GM21528 (cell line): ENCODE data around the gene ATXN7L2.
"Not testable (repeated sequence)": the region's sequence is repeated elsewhere in the genome, so short reads cannot be mapped to it uniquely, and the experiment has no call there.

Source experiments
- ATAC-seq: cut with Tn5 transposase; IDR thresholded peaks from one replicate; pipeline ENCODE4 v1.9.1; 2021; ENCODE audit warnings: mild to moderate bottlenecking, moderate library complexity; ENCODE audit not compliant: unreplicated experiment, low FRiP score

The ATXN7L2 gene, protein sequence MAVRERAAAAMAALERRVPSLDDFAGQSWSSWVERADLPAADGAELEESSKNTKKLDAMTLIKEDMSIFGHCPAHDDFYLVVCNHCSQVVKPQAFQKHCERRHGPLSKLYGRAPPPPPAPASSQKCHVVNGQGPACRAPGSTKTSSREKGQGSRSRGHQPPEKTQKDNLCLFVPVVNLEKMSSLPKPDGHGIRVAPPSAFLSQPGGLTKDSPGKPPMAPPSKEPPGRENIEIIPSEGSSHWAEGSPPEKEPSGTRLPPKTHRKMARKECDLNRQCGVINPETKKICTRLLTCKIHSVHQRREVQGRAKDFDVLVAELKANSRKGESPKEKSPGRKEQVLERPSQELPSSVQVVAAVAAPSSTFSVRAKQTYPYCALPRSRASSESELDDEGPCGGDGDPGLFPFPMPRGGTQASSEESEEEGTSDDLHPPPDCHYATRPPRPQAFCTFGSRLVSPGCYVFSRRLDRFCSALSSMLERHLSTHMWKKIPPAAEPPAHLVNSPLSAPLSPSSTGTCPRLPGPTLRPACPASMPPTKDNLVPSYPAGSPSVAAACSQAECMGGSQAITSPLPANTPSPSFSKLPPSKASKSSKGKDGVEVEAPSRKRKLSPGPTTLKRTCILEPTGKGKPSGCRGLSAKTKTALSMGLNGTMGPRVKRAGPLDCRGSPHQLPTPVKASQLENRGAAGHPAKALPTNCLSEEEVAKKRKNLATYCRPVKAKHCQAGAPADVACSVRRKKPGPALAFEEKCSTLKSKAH

DNA sequence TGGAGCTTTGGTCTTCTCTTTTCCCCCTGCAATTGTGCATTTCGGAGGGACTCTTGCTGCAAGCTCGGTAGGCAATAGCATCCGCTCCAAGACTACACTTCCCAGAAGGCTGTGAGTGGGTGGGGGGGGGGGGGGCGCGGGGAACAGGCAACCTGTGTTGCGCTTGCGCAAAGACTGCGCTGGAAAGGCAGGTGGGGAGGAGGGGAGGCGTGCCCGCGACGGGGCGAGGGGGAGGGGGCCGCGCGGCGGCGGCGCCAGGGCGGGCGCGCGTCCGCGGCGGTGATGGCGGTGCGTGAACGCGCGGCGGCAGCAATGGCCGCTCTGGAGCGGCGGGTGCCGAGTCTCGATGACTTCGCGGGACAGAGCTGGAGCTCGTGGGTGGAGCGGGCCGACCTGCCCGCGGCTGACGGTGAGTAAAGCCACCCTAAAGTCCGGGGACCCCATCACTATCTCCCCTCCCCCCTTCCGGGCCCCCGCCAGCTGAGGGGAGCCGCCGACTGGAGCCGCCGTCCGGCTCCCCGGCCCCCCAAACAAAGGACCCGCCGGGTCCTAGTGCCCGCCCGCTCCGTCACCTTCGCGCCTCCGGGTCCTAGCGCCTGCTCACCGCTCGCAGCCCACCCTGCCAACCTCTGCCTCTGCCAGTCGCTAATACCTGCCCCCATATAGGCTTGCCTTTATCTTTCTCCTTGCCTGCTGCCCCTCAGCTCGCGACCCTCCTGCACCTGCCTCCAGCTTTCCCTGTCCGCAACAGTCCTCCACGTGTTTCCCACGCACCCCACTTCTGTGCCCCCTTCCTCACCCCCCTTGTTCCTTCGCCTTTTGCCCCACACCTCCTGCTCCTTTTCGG lies at the start of gene ATXN7L2:
TSS of gene ATXN7L2 (plus strand) at position 234 of the 847 bp plus-strand sequence. CDS start at position 283, 49 bp downstream.
- ATAC-seq: peak; percentile 74

DNA sequence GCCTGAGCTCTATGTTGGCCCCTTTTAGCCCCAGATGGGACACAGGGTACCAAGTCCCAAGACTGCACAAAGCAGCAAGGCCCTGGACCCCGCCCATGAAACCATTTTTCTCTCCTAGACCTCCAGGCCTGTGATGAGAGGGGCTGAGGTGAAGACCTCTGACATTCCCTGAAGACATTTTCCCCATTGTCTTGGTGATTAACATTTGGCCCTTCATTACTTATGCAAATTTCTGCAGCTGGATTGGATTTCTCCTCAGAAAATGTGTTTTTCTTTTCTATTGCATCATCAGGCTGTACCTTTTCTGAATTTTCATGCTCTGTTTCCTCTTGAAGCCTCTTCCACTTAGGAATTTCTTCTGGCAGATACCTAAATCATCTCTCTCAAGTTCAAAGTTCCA lies 49.2 kb upstream of the ATXN7L2 start:
- ATAC-seq: no peak

DNA sequence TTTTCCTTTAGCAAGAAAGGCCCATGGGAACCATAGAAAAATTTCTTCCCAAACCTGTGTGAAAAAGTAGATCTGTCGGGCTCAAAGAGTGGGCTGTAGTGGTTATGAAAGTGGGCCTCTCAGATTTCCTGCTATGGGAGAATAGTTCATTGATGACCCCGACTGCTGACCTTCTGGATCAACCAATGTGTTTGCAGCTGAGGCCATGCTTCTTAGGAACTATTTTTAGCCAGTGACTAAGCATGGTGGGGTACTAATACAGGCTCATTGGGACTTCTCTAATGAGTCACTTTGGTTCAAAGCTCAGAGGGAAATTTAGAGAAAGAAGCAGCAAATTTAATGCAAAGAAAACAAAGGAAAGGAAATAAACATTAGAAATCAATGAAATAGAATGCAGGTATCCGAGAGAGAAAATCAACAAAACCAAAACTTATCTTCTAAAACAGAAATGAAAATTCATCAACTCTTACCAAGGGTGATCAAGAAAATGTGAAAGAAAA lies 44.9 kb upstream of the ATXN7L2 start:
- no peak for ATAC-seq

DNA sequence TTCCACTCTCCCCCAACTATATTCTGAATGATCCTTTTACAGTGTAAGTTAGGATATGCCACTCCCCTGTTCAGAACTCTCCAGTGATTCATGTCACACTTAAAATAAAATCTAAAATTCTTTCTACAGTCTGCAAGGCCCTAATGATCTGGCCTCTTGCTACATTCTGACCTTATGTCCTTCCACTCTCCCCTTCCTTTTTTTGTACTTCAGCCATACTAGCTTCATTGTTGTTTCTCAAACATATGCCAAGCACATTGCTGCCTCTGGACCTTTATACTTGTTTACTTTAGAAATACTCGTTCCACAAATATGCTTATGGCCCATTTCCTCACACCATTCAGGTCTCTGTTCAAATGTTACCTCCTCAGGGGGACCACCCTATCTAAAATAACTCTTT lies 42.6 kb upstream of the ATXN7L2 start:
- ATAC-seq: no peak

DNA sequence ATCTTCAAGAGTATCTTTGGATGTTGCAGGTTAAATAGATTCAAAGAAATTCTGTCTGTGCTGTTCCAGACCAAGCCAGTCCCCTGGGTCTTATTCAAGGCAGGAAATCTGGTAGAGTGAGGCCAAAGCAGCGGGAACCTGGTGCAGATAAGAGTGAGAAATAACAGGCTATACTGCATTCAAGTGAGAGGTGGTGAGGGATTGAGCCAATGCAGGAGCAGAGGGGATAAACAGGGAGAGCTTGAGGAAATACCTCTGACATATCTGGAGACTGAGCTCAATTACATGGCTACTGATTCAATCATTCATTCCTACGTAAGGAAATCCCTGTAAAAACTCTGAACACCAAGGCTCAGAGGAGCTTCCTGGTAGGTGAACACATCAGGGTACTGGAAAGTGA lies 40.2 kb upstream of the ATXN7L2 start:
- no peak for ATAC-seq

DNA sequence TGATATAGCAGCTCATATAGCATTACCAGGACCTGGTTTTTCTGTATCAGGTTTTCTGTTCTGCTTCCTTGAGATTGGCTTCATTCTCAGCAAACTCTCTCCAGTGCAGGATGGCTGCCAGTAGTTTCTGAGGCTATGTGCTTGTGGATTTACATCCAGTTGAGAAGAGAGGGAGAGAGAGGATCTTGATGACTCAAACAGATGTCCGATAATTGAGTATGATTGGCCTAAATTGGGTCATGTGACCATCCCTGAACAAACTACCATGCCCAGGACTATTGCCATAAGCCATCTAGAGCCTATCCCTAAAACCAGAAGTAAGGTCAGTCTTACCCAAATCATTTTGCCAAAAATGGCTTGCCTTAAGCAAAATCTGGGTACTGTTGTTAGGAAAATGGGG lies 39.4 kb upstream of the ATXN7L2 start:
- ATAC-seq: no peak

DNA sequence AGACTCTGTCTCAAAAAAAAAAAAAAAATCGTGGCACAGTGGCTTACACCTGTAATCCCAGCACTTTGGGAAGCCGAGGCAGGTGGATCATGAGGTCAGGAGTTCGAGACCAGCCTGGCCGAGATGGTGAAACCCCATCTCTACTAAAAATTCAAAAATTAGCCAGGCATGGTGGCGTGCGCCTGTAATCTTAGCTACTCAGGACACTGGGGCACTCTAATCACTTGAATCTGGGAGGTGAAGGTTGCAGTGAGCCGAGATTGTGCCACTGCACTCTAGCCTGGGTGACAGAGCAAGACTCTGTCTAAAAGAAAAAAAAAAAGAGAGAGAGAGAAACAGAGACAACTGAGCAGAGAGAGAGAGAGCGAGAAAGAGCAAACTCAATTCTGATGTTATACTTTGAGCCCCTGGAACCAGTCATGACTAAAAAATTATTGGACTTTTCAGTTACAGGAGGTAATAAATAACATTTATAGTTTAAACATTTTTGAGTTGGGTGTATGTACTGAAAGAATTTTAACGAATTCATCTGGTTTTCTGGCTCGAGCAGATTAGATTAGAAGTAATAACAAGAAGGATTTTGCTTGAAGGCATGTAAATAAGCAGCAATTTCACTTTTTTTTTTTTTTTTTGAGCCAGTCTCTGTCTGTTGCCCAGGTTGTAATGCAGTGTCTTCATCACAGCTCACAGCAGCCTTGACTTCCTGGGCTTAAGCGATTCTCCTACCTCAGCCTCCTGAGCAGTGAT lies 37.6 kb upstream of the ATXN7L2 start:
- ATAC-seq: not testable (repeated sequence)

DNA sequence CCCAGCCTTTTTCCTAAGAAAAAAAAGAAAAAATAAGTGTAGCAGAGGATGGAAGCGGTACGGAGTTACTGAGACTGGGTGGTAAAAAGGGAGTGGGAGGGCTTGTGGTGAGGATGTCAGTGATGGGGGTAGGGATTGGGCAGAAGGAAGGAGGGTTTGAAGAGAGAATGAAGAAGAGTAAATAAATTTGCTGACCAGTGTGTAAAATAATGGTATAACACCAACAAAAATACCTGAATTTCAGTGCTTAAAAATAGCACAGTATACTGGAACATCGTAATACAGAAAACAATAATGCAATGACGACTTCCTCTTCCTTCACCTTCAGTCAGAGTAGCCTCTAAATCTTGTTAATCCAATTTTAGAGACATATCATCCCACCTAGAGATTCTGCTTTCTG lies 36.2 kb upstream of the ATXN7L2 start:
- ATAC-seq: no peak

DNA sequence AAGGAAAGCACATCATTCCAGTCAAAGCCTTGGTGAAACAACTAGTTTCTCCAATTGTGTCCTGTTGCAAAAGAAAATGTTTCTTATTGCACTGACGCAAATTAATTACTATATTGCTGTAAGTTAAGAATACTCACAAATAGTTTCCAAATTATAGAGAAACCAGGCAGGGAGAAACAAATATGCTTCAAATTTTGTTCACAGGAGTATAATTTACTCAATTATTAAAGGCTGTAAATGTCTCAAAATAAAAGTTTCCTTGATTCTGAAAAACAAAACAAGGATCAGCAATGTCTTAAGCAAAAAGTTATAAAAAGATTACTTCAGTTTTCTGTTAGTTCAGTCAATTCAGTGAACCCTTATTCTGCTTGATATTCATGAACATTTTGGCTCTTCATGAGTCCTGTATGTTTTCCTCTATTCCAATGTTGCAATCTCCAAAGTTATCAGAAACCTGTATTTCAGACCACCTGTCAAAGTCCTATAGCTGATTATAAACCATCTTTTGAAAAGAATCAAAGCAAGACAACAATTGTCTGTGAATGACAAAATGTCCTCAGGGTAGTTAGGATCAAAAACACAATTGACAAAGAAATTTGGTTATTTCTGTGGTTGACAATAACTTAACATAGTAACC lies 29.1 kb upstream of the ATXN7L2 start:
- ATAC-seq: no peak

DNA sequence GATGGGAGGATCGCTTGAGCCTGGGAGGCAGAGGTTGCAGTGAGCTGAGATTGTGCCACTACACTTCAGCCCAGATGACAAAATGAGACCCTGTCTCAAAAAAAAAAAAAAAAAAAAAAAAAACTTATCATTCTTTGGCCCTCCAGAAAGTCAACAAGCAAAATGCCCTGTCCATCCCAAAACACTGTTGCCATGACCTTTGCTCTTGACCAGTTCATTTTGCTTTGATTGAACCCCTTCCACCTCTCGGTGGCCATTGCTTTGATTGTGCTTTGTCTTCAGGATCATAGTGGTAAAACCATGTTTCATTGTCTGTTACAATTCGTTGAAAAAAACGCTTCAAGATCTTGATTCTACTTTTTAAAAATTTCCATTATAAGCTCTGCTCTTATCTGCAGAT lies 25.9 kb upstream of the ATXN7L2 start:
- ATAC-seq: no peak

DNA sequence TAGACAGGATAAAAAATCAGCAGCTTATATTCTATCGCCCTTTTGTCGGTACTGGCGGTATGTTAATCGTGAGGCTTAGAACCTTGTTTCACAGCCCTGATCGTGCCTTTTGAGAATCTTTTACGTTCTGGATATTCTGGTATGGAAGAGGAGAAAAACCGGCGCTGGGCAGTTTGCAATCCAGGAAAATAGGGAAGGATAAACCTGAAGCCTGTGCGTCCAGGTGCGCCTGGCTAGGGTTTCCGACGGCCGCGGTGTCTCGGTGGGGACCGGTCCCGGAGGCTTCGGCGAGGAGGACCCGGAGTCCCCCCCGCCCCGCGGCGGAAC lies 17.6 kb upstream of the ATXN7L2 start:
- no peak for ATAC-seq

DNA sequence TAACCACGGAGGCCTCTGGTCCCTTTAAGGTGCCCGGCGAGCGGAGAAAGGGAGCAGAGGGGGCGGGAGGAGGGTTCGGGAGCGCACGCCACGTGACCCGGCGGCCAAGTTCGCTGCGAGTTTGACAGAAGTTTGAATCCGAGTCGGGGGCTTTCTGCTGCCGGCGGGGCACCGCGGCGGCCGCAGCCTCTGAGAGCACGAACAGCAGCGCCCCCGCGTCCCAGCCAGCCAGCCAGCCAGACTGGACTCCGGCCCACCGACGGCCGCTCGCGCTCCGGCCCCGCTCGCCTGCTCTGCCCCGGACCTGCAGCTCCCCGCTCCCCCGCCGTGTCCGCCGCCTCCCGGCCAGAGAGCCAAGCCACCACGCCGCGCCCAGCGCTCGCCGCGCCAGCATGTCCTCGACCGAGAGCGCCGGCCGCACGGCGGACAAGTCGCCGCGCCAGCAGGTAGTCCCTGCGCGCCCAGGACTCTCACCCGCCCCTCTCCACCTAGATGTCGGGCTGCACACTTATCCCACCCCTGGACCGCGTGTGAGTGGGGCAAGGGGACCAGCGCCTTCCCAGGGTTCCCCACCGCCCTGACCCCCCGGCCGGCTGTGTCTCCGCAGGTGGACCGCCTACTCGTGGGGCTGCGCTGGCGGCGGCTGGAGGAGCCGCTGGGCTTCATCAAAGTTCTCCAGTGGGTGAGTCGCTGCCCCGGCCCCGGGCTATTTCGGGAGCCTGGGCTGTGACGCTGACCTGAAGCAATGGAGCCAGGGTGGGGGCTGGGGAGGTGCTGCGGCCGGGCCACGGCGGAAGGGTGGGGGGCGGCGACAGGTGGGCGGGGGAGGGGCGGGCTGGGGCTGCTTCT lies 17.0 kb upstream of the ATXN7L2 start, which contains the start of gene SYPL2:
TSS of gene SYPL2 (plus strand) at position 95 of the 849 bp plus-strand sequence. CDS start at position 393, 298 bp downstream.
- no peak for ATAC-seq

DNA sequence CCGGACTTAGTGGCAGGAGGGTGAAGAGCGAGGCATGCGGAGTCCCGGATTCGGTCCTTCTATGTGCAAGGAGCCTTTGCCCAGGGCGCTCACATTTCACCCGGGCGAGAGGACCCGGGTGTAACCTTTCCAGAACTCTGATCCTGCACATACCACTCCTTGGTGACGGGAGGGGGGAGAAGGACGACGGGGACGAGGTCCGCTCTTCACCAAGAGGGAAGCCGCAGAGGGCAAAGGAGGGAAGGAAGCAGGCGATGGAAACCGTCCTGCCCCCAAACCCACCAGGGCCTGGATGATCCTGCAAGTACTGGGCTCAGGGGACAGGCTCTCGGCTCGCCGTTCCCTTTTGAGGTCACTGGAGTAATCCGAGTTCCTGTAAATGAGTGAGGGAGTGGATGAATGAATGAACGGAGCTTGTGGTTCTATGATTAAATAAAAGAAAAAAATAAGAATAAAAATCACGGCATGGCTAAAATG lies 16.4 kb upstream of the ATXN7L2 start:
- no peak for ATAC-seq

DNA sequence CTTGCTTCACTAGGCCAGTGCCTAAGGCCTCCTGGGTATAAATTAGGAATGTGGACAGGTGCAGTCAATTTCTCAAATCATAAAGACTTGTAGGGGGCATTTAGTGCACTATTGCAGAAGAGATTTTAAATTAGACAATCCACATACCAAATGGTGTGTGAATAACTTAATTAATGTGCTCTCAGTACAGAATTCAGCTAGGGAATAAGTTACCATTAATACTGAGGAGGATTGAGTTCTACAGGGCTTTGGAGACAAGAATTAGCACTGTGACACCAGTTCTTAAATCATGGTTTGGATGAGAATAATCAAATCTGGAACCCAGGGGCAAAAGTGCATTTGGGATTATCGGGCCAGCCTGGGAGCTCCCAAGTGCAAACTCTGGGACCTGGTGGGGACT lies 15.6 kb upstream of the ATXN7L2 start:
- ATAC-seq: no peak

DNA sequence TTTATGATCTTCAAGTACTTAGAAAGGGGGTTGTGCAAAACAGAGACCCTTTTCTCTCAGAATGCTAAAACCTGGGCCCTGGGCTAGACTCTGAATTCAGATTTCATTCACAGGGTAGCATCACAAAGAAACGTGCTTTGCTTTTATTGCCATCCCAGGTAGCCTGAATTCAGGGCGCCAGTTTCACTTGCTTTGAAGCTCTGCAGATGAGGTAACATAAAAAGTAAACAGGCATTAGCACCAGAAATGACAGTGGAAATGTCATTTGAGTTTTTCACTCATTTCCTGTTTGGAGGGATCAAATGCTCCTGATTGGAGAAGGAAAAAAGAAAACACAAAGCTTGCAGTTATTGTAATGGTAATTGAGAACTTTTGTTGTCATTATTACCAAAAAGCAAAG lies 14.8 kb upstream of the ATXN7L2 start:
- no peak for ATAC-seq

DNA sequence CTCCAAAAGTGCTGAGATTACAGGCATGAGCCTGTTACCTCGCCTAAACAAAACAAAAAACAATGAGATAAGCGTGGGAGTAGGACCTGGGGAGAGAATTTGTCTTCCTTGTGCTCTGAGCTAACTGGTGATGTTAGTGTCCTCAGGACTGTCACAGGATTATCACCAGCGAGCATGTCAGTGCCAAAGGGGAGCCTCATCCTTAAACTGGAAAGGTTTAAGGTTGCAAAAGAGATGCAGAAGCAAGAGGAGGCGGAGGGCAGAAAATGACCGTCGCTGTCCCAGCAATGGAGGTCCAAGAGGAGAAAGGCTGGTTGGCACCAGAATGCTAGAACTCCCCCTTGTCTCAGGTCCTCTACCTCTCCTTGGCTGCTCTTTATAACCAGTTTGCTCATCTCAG lies 13.5 kb upstream of the ATXN7L2 start:
- no peak for ATAC-seq

DNA sequence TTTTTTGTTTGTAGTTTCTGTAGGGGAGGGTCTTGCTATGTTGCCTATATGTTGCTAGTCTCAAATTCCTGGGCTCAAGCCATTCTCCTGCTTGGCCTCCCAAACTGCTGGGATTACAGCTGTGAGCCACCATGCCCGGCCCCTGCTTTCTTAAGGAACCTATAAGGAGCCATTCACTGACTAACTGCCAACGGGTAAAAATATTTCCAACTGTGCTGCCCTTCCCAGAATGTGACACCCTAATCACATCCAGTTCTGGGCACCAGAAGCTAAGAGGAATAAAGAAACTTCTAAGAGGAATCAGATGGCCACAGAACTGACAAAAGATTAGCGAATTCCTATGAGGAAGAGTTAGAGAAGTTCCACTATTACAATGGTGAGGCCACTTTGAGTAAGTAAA lies 10.9 kb upstream of the ATXN7L2 start:
- no peak for ATAC-seq

DNA sequence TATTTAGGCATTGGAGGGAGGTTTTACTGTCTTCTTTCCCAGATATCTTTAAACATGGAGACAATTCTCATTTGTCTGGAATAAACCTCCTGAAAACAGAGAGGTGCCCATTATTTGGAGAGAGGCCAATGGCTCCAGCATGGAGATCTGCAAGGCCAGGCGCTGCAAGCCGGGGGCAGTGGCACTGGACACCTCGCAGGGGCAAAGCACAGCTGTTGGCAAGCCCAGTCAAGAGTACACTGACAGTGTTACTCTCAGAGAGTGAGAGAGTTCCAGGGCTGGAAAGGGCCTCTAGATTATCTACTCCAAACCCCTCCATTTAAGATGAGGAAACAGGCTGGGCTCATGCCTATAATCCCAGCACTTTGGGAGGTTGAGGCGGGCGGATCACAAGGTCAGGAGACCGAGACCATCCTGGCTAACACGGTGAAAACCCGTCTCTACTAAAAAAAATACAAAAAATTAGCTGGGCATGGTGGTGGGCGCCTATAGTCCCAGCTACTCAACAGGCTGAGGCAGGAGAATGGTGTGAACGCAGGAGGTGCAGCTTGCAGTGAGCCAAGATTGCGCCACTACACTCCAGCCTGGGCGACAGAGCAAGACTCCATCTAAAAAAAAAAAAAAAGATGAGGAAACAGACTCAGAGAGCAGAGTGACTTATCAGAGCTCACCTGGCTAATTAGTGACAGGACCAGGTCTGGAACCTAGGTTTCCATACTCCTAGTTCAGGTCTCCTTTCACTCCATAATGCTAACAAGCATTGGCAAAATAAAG lies 10.2 kb upstream of the ATXN7L2 start:
- not testable (repeated sequence) for ATAC-seq
